Measurements from ENCODE around the gene XRCC5.
A peak's percentile ranks its signal among the peaks of the same experiment; 100 is the strongest.
"Not testable (repeated sequence)": the region's sequence is repeated elsewhere in the genome, so short reads cannot be mapped to it uniquely, and the experiment has no call there.

The XRCC5 gene

GRCh38 chr2:216119146-216119545 is 10.0 kb downstream of the XRCC5 start:
- no peak for DNase-seq

- DNase-seq: no peak
Observed at GRCh38 chr2:216119986-216120385, 10.8 kb downstream of the XRCC5 start.

DNA sequence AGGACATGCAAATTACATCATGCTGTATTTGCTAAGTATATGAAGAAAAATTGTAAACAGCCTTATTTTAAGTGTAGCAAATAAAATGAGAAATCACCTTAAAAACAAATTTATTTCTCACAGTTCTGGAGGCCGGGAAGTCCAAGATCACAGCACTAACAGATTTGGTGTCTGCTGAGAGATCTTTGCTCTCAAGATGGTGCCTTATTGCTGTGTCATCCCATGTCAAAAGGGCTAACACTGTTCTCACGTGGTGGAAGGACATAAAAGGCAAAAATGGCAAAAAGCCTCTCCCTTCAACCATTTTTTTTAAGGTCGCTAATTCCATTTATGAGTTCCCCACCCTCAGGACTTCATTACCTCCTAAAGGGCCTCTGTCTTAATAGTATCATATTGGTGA is 12.1 kb downstream of the XRCC5 start:
- DNase-seq: no peak

- no peak for DNase-seq
Observed at GRCh38 chr2:216126943-216127342, 17.8 kb downstream of the XRCC5 start.

- DNase-seq: no peak
Observed at GRCh38 chr2:216130346-216130971, 21.3 kb downstream of the XRCC5 start.

DNA sequence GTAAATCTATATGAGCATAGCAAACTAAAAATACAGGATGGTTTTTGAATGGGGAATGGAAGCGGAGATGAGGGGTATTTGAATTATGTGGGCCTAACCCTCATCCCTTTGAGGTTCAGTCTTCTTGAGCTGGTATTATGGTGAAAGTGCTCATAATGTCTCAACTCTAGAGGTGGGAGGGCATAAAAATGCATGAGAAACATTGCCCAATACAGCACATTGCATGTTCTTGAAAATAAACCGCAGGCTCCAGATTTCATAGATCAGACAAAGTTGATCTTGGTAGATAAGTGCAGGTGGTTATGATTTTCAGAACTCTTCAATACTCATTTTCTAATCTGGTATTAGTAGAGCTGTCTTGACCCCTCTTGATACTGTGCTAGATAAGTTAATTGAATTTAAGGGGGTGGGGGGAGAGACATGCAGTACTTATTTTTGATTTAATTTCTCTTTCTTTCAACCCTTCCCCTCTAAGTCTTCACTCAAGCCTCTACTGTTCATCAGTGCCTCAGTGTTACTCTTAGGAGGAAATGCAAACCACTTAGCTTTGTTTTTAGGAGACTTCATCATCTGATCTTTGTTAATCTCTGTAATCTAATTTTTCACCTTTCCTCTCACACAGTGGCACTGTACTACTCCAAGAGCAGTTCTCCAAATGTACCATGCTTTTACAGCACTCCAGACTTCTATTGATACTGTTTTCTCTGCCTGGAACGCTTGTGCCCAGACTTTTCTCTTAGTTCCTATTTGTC is 22.2 kb downstream of the XRCC5 start:
- no peak for DNase-seq

DNA sequence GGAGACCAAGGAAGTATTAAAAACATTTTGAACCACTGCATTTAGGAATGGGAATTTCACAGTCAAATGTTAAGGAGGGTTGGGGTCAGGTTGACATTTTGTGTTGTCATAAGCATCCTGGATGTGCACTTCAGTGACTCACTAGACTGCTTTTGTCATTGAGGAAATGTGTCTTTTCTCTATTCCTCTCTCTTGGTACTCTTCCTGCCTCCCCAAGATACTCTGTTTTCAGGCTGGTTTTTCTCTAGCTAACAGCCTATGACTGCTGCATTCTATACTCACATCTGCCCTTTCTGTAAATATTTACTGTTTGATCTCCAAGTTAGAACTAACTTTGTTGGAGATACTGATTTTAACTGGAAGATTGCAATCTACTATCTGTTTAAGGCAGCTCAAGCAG is 23.4 kb downstream of the XRCC5 start:
- no peak for DNase-seq

GRCh38 chr2:216133397-216133796 is 24.2 kb downstream of the XRCC5 start:
- no peak for DNase-seq

DNA sequence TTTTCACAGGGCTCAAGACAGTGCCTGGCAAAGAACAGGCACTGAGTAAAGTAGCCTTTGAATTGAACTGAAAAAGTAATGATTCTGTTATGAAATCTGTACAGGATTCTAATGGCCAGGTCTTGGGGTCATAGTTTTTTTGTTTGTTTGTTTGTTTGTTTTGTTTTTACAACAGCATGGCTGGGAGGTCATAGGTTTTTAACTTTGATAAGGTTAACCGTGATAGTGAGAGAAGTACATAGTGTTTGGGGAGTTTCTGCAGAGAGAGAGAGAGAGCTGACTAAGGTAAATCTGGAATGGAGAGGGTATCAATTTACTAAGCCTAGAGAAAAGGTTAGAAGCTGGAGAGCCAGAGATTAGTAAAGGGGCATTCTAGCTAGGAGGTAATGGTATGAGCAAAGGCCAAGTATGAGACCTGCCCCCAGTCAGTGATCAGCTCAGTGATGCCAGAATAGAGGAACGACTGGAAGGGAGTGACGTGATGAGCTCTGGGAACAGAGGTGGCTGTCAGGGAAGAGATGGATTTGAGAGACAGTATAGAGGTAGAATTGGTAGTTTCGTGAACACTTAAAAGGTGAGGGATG is 25.9 kb downstream of the XRCC5 start:
- no peak for DNase-seq

DNA sequence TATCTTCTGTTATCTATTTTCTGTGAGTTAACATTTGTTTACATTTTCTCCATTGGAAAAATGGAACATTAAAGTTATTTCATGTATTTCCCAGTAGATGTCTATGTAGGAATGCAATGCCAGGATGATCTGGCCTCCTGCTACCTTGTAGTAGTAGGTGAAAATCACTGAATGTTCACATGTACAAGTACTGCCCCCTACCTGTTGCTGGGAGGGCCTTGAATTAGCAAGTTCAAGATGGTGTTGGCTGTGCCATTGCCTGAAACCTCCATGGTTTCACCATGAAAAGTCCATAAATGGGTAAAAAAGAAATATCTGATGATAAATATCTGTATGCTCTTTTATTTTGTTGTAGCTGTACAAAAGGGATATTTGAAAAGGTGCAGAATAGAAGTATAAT is 30.7 kb downstream of the XRCC5 start:
- DNase-seq: peak; percentile 30 to 53

DNA sequence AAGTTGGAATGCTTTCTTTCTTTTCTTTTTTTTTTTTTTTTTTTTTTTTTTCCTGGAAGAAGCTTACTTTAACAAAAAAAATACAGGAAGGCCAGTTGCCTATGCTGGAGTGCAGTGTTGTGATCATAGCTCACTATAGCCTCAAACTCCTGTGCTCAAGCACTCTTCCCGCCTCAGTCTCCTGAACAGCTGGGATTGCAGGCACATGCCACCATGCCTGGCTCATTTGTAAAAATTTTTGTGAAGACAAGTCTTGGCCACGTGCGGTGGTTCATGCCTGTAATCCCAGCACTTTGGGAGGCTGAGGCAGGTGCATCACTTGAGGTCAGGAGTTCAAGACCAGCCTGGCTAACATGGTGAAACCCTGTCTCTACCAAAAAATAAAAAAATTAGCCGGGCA is 32.4 kb downstream of the XRCC5 start:
- DNase-seq: not testable (repeated sequence)

- DNase-seq: no peak
Observed at GRCh38 chr2:216142540-216142939, 33.4 kb downstream of the XRCC5 start.

DNA sequence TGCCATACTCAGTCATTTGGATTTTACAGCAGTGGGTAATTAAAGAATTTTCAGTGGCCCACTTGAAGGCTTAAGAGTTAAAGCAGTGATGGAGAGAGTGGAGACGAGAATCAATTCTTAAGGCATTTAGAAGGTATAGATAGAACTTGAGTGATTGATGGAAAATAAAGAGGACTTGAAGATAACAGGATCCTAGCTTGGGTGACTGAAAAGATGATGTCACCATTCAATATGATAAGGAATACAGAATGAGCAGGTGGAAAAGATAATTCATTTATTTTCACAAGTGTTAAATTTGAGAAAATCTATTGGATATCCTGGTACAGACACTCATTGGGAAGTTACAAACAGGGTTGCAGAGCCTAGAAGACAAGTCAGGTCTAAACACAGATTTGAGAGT is 35.2 kb downstream of the XRCC5 start:
- no peak for DNase-seq

DNA sequence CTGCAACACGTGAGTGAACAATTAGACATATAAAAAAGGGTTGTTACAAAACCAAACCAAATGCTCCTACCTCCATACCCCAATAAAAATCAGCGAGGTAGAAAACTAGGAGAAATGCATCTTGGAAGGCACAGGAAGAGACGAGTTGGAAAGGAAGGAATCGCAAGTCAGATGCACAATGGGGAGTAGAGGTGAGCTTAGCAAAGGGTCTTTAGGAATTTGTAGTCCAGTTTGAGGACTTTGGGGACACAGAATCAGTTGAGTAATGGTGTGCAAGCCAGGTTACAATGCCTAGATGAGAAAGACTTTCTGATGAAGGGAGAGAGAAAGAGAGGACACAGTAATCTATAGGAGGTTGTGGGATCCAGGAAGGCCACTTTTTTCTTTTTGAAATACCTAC is 35.7 kb downstream of the XRCC5 start:
- DNase-seq: no peak

GRCh38 chr2:216146573-216146972 is 37.4 kb downstream of the XRCC5 start:
- DNase-seq: no peak

- no peak for DNase-seq
Observed at GRCh38 chr2:216147172-216148131, 38.3 kb downstream of the XRCC5 start.

DNA sequence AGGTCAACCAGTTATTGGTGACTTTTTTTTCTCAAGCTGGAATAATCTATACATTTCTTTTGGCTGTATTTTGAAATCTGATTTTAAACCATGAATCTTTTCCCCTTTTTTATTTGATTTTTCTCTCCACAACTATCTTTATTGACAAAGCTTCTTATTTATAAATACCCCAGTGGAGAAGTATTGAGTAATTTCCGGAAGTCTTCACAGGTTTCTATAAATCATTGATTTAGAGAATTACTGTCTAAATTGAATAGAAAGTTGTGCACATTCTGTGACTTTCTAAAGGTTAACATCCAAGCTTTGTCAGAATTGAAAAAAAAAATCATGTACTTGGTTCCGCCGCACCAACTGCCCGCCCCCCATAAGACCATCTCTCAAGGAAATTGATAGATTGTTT is 39.8 kb downstream of the XRCC5 start:
- DNase-seq: no peak

GRCh38 chr2:216149741-216150140 is 40.6 kb downstream of the XRCC5 start:
- no peak for DNase-seq

- DNase-seq: no peak
Observed at GRCh38 chr2:216151313-216152025, 42.3 kb downstream of the XRCC5 start.

GRCh38 chr2:216155954-216156353 is 46.8 kb downstream of the XRCC5 start:
- no peak for DNase-seq

- DNase-seq: no peak
Observed at GRCh38 chr2:216156822-216157221, 47.7 kb downstream of the XRCC5 start.

GRCh38 chr2:216159144-216159543 is 50.0 kb downstream of the XRCC5 start:
- no peak for DNase-seq

- DNase-seq: no peak
Observed at GRCh38 chr2:216159646-216160045, 50.5 kb downstream of the XRCC5 start.
